Measurements from ENCODE around the gene IFITM10. TPM values are rescaled to one million over a fixed set of nuclear protein-coding genes. Genes with fewer than 3 reads are reported as not detected.

Gene IFITM10
- total and polyA plus RNA-seq, 11 donors: 0.12 to 3.6 (median 0.54) TPM

GRCh38 chr11:1728931-1729691, 21.3 kb downstream of the IFITM10 start:
- TF ChIP-seq POLR2A (IDR thresholded peaks at IDR 0.05) (no peak), CTCF (IDR thresholded peaks at IDR 0.05) (no peak)
- Histone ChIP-seq H3K36me3 (no peaks in the 10 kb centered on the region), H3K27ac (no peak overlapping the region), H3K9me3 (no peaks in the 10 kb centered on the region), H3K4me3 (no peak overlapping the region), H3K4me1 (peaks cover 0 to 8% (median 0%) of the 10 kb centered on the region in 12 donors), H3K27me3 (peaks cover 5 to 61% (median 22%) of the 10 kb centered on the region in 9 donors)
- 80 to 86% (median 81%) methylated on average over 25 of the region's 25 CpGs for WGBS, 4 donors
- DNase-seq: no peak
- peak in 1 of 4 donors; percentile 34 for ATAC-seq
- intact Hi-C loops (cut with DNase I): no loop called here

- peaks cover 3 to 53% (median 16%) of the 10 kb centered on the region in 9 donors for H3K27me3 ChIP-seq
- WGBS, 4 donors: 59 to 62% (median 60%) methylated on average over 4 of the region's 4 CpGs
Measured at GRCh38 chr11:1728301-1728700, 22.1 kb downstream of the IFITM10 start.

DNA sequence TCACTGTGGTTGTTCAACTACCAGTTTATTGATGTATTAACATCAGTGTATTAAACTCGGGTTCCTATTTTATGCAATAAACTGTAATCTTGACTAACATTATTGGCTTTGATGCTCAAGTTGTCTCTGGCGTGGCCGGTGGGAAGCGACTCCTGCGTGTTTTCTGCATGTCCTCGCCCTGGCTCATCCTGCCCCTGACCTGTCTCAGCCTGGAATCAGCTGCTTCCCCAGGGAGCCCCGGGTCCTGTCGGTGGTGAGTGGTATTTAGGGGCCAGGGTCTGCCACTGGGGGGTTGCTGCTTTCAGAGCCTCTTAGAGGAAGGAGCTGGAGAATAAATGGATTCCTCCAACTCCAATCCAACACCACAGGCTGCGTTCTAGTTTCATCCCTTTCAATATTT, 22.5 kb downstream of the IFITM10 start:
- TF ChIP-seq POLR2A (IDR thresholded peaks at IDR 0.05) (no peak), CTCF (IDR thresholded peaks at IDR 0.05) (no peak)
- Histone ChIP-seq H3K9me3 (no peaks in the 10 kb centered on the region), H3K27me3 (peaks cover under 1 to 51% (median 16%) of the 10 kb centered on the region in 9 donors), H3K4me3 (no peak overlapping the region), H3K27ac (no peak overlapping the region), H3K36me3 (no peaks in the 10 kb centered on the region), H3K4me1 (peaks cover 0 to 8% (median 0%) of the 10 kb centered on the region in 12 donors)
- DNase-seq (no peak), ATAC-seq (no peak)
- intact Hi-C loops (cut with DNase I): no loop called here
- WGBS, 4 donors: 71 to 74% (median 73%) methylated on average over 9 of the region's 9 CpGs

More at GRCh38 chr11:1728301-1728700, 22.1 kb downstream of the IFITM10 start:
- TF ChIP-seq POLR2A (IDR thresholded peaks at IDR 0.05) (no peak), CTCF (IDR thresholded peaks at IDR 0.05) (no peak)
- H3K36me3 ChIP-seq: no peaks in the 10 kb centered on the region
- H3K4me1 ChIP-seq: peaks cover 0 to 8% (median 0%) of the 10 kb centered on the region in 12 donors
- intact Hi-C loops (cut with DNase I): no loop called here
- ATAC-seq (no peak), DNase-seq (no peak)
- no peak overlapping the region for H3K27ac ChIP-seq
- no peaks in the 10 kb centered on the region for H3K9me3 ChIP-seq
- H3K4me3 ChIP-seq: no peak overlapping the region

DNA sequence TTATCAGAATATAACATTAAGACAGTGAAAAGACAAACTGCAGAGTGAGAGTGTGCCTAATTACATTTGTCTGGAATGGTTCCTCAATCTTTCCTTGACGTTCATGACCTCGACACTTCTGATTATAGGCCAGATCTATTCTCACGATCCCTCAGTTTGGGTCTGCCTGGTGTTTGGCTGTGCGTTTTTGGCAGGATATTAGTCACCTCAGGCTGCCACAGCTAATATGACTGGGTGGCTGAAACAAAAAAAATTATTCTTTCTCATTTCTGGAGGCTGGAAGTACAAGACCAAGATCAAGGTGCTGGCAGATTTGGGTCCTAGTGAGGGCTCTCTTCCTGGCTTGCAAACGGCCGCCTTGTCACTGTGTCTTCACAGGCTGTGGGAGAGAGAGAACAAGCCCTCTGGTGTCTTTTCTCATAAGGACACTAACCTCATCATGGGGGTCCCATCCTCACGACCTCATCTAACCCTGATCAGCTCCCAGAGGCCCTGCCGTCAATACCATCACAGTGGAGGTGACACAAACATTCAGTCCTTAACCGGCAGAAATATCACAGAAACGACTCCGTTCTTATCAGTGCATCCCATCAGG, 23.2 kb downstream of the IFITM10 start:
- no peak for TF ChIP-seq CTCF (IDR thresholded peaks at IDR 0.05)
- TF ChIP-seq POLR2A (IDR thresholded peaks at IDR 0.05): no peak
- DNase-seq (no peak), ATAC-seq (no peak)
- Histone ChIP-seq H3K4me3 (no peak overlapping the region), H3K27ac (no peak overlapping the region), H3K4me1 (peaks cover 0 to 8% (median 0%) of the 10 kb centered on the region in 12 donors), H3K36me3 (no peaks in the 10 kb centered on the region), H3K27me3 (peaks cover 0 to 44% (median 16%) of the 10 kb centered on the region in 9 donors), H3K9me3 (no peaks in the 10 kb centered on the region)
- 64 to 70% (median 65%) methylated on average over 11 of the region's 11 CpGs for WGBS, 4 donors
- intact Hi-C loops (cut with DNase I): no loop called here

Measured in heart left ventricle (tissue), 16 donors.